Activated naive CD8-positive, alpha-beta T cell (primary cell): ENCODE results near the gene TMEM8B.

Experiments used
- H3K27ac Mint-ChIP-seq: one replicate; pipeline ENCODE4 v1.8.0; 2021; ENCODE audit warnings: mixed read lengths
- H3K27me3 Mint-ChIP-seq: one replicate; pipeline ENCODE4 v1.8.0; 2021; ENCODE audit warnings: mixed read lengths
- H3K36me3 Mint-ChIP-seq: one replicate; pipeline ENCODE4 v1.8.0; 2021; ENCODE audit warnings: mixed read lengths
- H3K4me1 Mint-ChIP-seq: one replicate; pipeline ENCODE4 v1.8.0; 2021; ENCODE audit warnings: low read depth, mixed read lengths
- H3K4me3 Mint-ChIP-seq: one replicate; pipeline ENCODE4 v1.8.0; 2021; ENCODE audit warnings: mild to moderate bottlenecking, mixed read lengths
- H3K9me3 Mint-ChIP-seq: one replicate; pipeline ENCODE4 v1.8.0; 2021; ENCODE audit warnings: low read depth, mixed read lengths

TMEM8B gene

GRCh38 chr9:35826071-35826701 is 2.8 kb upstream of the TMEM8B start:
- H3K27me3 Mint-ChIP-seq: no peaks in the 10 kb centered on the region
- no peaks in the 10 kb centered on the region for H3K36me3 Mint-ChIP-seq
- no peak overlapping the region for H3K27ac Mint-ChIP-seq
- no peaks in the 10 kb centered on the region for H3K9me3 Mint-ChIP-seq
- peak overlapping the region; percentile 27 for H3K4me3 Mint-ChIP-seq
- peaks cover 25% of the 10 kb centered on the region for H3K4me1 Mint-ChIP-seq

DNA sequence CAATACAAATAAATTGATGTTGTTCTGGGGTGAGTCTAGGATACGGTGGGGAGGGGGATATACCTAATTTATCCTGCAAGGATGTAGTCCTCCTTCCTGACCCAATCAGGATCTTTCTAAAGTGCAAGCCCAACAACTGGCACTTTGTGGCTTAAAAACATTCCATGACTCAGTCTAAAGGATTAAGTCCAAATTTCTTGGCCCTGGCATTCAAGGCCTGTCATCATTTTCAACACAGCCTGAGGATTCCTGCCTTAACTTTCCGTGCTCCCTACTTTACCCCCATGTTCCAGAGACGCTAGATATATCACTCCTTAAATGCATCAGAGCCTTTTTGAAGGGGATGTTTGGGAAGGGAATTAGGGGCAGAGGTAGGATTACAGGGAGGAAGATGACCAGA is 1.5 kb upstream of the TMEM8B start:
- H3K4me1 Mint-ChIP-seq: peaks cover 28% of the 10 kb centered on the region

DNA sequence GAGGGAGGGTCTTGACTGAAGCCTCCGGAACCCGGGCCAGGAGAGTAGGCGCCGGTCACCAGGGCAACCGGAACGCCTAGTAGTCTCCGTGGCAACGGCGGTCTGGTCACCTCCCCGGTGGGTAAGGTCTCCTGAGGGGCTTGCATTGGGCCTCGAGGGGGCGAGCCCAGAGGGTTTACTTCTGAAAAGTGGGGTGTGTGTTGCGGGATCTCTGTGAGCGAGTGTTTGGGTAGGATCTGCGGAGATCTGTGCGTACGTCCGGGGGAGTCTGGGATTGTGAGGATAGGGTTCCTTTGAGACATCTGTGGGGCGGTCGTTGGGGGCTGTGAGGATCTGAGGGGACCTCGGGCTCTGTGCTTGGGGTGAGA is 328 bp upstream of the TMEM8B start, which contains the start of gene FAM221B:
TSS of gene FAM221B (minus strand) at position 17 of the 368 bp plus-strand sequence. CDS start 2,571 bp downstream, outside the sequence.
- Mint-ChIP-seq H3K9me3 (no peaks in the 10 kb centered on the region), H3K4me1 (peaks cover 30% of the 10 kb centered on the region), H3K27ac (peak within 1 kb of the TSS; percentile 85), H3K4me3 (peak within 1 kb of the TSS; percentile 99), H3K36me3 (no peaks in the 10 kb centered on the region), H3K27me3 (no peaks in the 10 kb centered on the region)

More for the DNA sequence above, 1.5 kb upstream of the TMEM8B start:
- H3K27ac Mint-ChIP-seq: peak overlapping the region; percentile 8
- H3K27me3 Mint-ChIP-seq: no peaks in the 10 kb centered on the region
- H3K9me3 Mint-ChIP-seq: no peaks in the 10 kb centered on the region
- H3K36me3 Mint-ChIP-seq: no peaks in the 10 kb centered on the region
- H3K4me3 Mint-ChIP-seq: peak overlapping the region; percentile 99

DNA sequence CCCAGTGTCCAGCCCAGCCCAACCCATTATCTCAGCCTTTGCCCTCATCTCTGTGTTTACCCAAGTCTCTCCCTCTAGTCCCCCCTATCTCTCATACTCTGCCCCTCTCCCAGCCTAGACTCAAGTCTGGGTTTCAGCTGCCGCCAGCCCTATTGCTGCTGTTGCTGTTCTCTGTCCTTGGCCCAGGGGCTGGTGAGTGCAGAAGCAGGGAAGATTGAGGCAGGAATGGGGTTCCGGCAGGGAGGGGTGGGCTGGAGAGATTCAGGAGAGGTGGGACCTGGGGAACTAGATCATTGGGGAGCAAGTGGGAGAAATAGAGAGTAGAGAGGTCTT is 702 bp downstream of the TMEM8B start:
- Mint-ChIP-seq H3K4me1 (peaks cover 33% of the 10 kb centered on the region), H3K27ac (peak overlapping the region; percentile 65), H3K4me3 (peak overlapping the region; percentile 87), H3K36me3 (no peaks in the 10 kb centered on the region), H3K27me3 (no peaks in the 10 kb centered on the region), H3K9me3 (no peaks in the 10 kb centered on the region)

DNA sequence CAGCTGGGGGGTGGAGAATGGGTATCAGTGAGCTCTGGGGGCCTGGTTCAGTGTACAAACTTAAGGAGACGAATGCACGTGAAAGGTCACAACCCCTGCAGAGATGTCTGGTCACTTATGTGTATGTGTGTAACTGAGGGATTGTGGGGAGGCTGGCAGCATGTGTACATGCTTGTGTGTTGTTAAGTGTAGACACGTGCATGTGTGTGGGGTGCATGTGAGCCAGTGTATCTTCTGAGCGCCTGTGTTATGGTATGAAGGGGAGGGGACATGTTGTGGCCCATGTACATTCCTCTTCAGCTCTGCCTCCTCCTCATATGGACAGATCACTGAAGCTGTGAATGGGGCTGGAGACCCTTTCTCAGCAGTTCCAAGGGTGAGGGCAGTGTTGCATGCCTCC is 2.0 kb downstream of the TMEM8B start:
- Mint-ChIP-seq H3K27ac (no peak overlapping the region), H3K4me1 (peaks cover 31% of the 10 kb centered on the region), H3K9me3 (no peaks in the 10 kb centered on the region), H3K36me3 (no peaks in the 10 kb centered on the region), H3K4me3 (peak overlapping the region; percentile 17), H3K27me3 (no peaks in the 10 kb centered on the region)

GRCh38 chr9:35832814-35833213 is 3.8 kb downstream of the TMEM8B start:
- H3K36me3 Mint-ChIP-seq: no peaks in the 10 kb centered on the region
- peaks cover 29% of the 10 kb centered on the region for H3K4me1 Mint-ChIP-seq
- H3K4me3 Mint-ChIP-seq: no peak overlapping the region
- no peak overlapping the region for H3K27ac Mint-ChIP-seq
- H3K27me3 Mint-ChIP-seq: no peaks in the 10 kb centered on the region
- no peaks in the 10 kb centered on the region for H3K9me3 Mint-ChIP-seq

DNA sequence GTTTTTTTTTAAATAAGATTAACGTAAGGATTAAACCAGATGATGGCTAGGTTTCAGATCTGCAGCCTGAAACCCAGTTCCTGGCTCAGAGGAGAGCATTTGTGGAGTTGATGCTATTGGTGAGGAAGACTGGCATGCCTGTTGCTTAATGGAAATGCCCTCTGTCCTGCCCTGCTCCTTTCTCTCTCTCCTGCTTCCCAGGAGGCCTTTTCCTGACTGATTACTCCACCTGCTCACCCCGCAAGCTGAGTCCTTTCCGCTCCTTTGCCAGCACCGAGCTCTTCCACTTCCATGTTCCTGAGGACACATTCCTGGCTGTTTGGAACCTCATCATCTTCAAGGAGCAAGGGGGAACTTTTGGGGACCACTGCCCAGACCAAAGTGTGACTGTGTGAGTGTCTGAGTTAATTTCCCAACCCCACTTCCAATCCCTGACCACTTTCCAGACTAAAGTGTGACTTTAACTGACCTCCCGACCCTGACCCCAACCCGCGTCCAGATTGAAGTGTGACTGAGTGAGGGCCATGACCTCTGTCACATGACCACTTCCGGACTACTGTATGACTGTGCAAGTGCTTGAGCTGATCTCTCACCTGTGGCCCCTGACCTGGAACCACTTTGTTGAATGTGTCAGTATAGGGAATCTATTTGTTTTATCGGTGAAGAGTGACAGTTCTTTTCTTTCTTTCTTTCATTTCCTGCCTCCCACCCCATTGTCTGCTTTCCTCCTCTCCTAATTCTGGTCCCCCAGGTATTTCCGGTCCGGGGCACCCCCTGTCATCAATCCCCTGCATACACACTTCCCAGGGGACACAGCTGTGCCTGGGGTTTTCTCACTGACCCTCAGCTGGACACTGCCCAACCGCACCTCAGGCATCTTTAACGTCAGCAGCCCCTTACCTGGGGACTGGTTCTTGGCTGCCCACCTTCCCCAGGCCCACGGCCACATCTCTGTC is 5.5 kb downstream of the TMEM8B start:
- Mint-ChIP-seq H3K4me1 (peaks cover 21% of the 10 kb centered on the region), H3K27ac (no peak overlapping the region), H3K36me3 (no peaks in the 10 kb centered on the region), H3K27me3 (no peaks in the 10 kb centered on the region), H3K9me3 (no peaks in the 10 kb centered on the region), H3K4me3 (no peak overlapping the region)

DNA sequence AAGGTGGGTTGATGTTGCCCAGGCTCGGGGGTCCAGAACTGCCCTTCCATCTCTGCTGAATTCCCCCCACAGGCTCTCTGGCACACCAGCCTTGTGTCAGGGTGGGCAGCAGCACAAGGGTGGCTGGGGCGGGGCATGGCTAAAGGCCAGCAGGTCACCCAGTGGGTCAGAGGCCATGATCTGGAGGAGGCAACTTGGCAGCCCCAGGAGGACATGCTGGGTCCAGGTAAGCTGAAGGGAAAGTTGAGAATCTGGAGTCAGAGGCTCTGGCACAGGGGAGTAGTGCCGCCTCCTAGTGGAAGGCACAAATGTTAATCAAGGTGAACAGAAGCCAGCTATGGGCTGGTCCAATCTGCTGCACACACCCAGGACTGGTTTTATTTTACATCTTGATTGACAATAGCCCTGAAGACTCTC is 6.2 kb downstream of the TMEM8B start:
- no peak overlapping the region for H3K4me3 Mint-ChIP-seq
- H3K4me1 Mint-ChIP-seq: peaks cover 14% of the 10 kb centered on the region
- H3K27ac Mint-ChIP-seq: no peak overlapping the region
- no peaks in the 10 kb centered on the region for H3K9me3 Mint-ChIP-seq
- H3K36me3 Mint-ChIP-seq: no peaks in the 10 kb centered on the region
- H3K27me3 Mint-ChIP-seq: no peaks in the 10 kb centered on the region

- Mint-ChIP-seq H3K9me3 (no peaks in the 10 kb centered on the region), H3K36me3 (no peaks in the 10 kb centered on the region), H3K27ac (no peak overlapping the region), H3K27me3 (no peaks in the 10 kb centered on the region), H3K4me1 (peaks cover 12% of the 10 kb centered on the region), H3K4me3 (no peak overlapping the region)
These were observed 6.7 kb downstream of the TMEM8B start for GRCh38 chr9:35835766-35836165.

- H3K4me1 Mint-ChIP-seq: peaks cover 8% of the 10 kb centered on the region
- H3K36me3 Mint-ChIP-seq: no peaks in the 10 kb centered on the region
- H3K27ac Mint-ChIP-seq: no peak overlapping the region
- no peaks in the 10 kb centered on the region for H3K9me3 Mint-ChIP-seq
- no peak overlapping the region for H3K4me3 Mint-ChIP-seq
- no peaks in the 10 kb centered on the region for H3K27me3 Mint-ChIP-seq
These were observed 7.6 kb downstream of the TMEM8B start for GRCh38 chr9:35836595-35836994.

DNA sequence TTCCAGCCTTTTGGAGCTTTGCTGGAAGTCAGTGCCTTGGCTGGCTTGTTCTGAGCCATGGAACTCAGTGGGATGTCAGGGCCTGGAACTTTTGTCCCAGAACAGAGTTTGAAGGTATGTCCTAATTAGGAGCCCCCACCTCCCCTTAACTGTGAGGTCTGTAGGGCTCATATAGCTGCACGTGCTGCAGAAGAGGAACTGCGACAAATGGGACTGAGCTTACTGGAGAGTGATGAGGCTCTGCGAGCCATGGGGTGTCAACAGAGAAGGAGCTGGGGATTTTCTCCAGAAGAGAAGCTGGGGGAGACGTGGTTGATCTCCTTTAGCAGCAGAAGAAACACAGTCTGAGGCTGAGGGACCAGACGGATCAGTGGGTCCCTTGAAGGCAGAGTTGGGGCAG is 10.9 kb downstream of the TMEM8B start:
- H3K4me3 Mint-ChIP-seq: no peak overlapping the region
- no peaks in the 10 kb centered on the region for H3K36me3 Mint-ChIP-seq
- H3K4me1 Mint-ChIP-seq: peaks cover 8% of the 10 kb centered on the region
- no peaks in the 10 kb centered on the region for H3K27me3 Mint-ChIP-seq
- no peaks in the 10 kb centered on the region for H3K9me3 Mint-ChIP-seq
- no peak overlapping the region for H3K27ac Mint-ChIP-seq

GRCh38 chr9:35840881-35841644 is 12.0 kb downstream of the TMEM8B start:
- Mint-ChIP-seq H3K9me3 (no peaks in the 10 kb centered on the region), H3K4me3 (no peak overlapping the region), H3K27me3 (no peaks in the 10 kb centered on the region), H3K27ac (no peak overlapping the region), H3K4me1 (peaks cover 18% of the 10 kb centered on the region), H3K36me3 (peaks cover 2% of the 10 kb centered on the region)

DNA sequence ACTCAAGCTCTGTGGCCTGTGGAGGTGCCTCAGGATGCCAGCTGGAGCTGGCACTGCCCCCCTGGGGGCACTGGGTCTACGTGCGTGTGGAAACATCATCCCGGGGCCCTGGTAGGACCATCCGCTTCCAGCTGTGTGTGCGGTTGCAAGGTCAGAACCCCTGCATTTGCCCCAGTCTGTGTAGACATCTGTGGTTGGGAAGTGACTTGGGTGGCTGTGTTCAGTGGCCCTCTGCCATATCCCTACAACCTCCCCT is 12.5 kb downstream of the TMEM8B start:
- Mint-ChIP-seq H3K4me3 (no peak overlapping the region), H3K27ac (no peak overlapping the region), H3K27me3 (no peaks in the 10 kb centered on the region), H3K9me3 (no peaks in the 10 kb centered on the region), H3K4me1 (peaks cover 18% of the 10 kb centered on the region), H3K36me3 (peaks cover 2% of the 10 kb centered on the region)

- Mint-ChIP-seq H3K4me1 (peaks cover 21% of the 10 kb centered on the region), H3K4me3 (no peak overlapping the region), H3K27ac (no peak overlapping the region)
These were observed 13.2 kb downstream of the TMEM8B start for GRCh38 chr9:35842020-35842745.

DNA sequence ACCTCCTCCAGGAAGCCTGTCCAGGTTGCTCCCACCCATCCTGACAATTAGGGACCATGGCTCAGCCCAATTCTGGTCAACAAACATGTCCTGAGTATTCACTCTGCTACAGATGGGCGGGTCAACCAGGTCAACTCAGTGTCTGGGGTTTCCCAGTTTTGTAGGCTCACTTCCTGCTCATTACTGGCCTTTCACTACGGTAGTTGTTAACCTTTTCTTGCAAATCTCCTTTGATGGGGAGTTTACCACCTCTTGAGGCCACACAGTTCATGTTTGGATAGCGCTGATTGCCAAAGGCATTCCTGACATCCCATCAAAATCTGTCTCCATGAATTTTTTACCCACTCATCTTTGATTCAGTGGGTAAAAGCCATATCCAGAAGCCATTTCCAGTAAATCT is 13.8 kb downstream of the TMEM8B start:
- Mint-ChIP-seq H3K9me3 (no peaks in the 10 kb centered on the region), H3K4me3 (no peak overlapping the region), H3K4me1 (peaks cover 27% of the 10 kb centered on the region), H3K36me3 (peaks cover 7% of the 10 kb centered on the region), H3K27ac (no peak overlapping the region), H3K27me3 (no peaks in the 10 kb centered on the region)

More at GRCh38 chr9:35842020-35842745, 13.2 kb downstream of the TMEM8B start:
- no peaks in the 10 kb centered on the region for H3K27me3 Mint-ChIP-seq
- no peaks in the 10 kb centered on the region for H3K9me3 Mint-ChIP-seq
- H3K36me3 Mint-ChIP-seq: peaks cover 2% of the 10 kb centered on the region
